ENCODE results near the gene FARSA. TPM values are rescaled to one million over a fixed set of nuclear protein-coding genes. Genes with fewer than 3 reads are reported as not detected.

FARSA gene
- total and polyA plus RNA-seq, 2 of the 13 experiments (the other 11 are each of a cell fraction or from before 2014, with no cell fraction given), result 25.9 to 72.0 TPM

- TF ChIP-seq MLLT10 (CRISPR knock-in tag; IDR thresholded peaks at IDR 0.05), result no peak
- TF ChIP-seq NFYC (CRISPR knock-in tag; IDR thresholded peaks at IDR 0.05), result peak; percentile 62
- no peak for TF ChIP-seq SKI (IDR thresholded peaks at IDR 0.05; ENCODE audit: partially characterized antibody)
- 0 out of 2 replicates have a peak, but pooled peaks have one; percentile 33 for TF ChIP-seq ZNF616 (CRISPR knock-in tag; IDR thresholded peaks at IDR 0.05; ENCODE audit: low read depth)
- no peak for TF ChIP-seq NFE2L2 (IDR thresholded peaks at IDR 0.05; ENCODE audit: low read length)
- no peak; the same call in 1 of the 2 replicates for TF ChIP-seq ARHGAP35 (CRISPR knock-in tag; IDR thresholded peaks at IDR 0.05; ENCODE audit: borderline replicate concordance)
- peak; percentile 73 for TF ChIP-seq FOXA3 (CRISPR knock-in tag; IDR thresholded peaks at IDR 0.05)
- no peak for TF ChIP-seq ZBTB14 (CRISPR knock-in tag; IDR thresholded peaks at IDR 0.05)
- no peak for TF ChIP-seq ETV6 (CRISPR knock-in tag; conservative IDR thresholded peaks at IDR 0.05)
- no peak for TF ChIP-seq ZUFSP (CRISPR knock-in tag; IDR thresholded peaks at IDR 0.05; ENCODE audit: borderline replicate concordance)
- no peak for TF ChIP-seq ZNF577 (CRISPR knock-in tag; IDR thresholded peaks at IDR 0.05; ENCODE audit: borderline replicate concordance, low read depth)
- TF ChIP-seq ATF3 (CRISPR knock-in tag; IDR thresholded peaks at IDR 0.05), result 0 out of 2 replicates have a peak, but pooled peaks have one; percentile 36
- no peak; the same call in 1 of the 2 replicates for TF ChIP-seq ARID5B (CRISPR knock-in tag; IDR thresholded peaks at IDR 0.05)
- TF ChIP-seq KDM2A (CRISPR knock-in tag; IDR thresholded peaks at IDR 0.05; ENCODE audit: borderline replicate concordance, low read depth), result peak; percentile 86; the same call in 1 of the 2 replicates
- no peak for TF ChIP-seq MAFK (conservative IDR thresholded peaks at IDR 0.05 in 1 of 2, IDR thresholded peaks at IDR 0.05 in 1 of 2; ENCODE audit: low read length in 2 of 2)
- TF ChIP-seq ZNF275 (CRISPR knock-in tag; IDR thresholded peaks at IDR 0.05; ENCODE audit: borderline replicate concordance), result peak; percentile 77
- TF ChIP-seq SOX13 (IDR thresholded peaks at IDR 0.05), result no peak
- TF ChIP-seq SOX13 (CRISPR knock-in tag; conservative IDR thresholded peaks at IDR 0.05 in 1 of 2, IDR thresholded peaks at IDR 0.05 in 1 of 2), result no peak
- TF ChIP-seq ZNF101 (CRISPR knock-in tag; IDR thresholded peaks at IDR 0.05; ENCODE audit: borderline replicate concordance, low read depth), result no peak
- TF ChIP-seq ZNF256 (CRISPR knock-in tag; conservative IDR thresholded peaks at IDR 0.05), result no peak
These were observed at the start of gene FARSA (continued) for GRCh38 chr19:12933287-12934072.

Measured in HepG2 (cell line).